ENCODE measurements around the gene CDKAL1. TPM values are rescaled to one million over a fixed set of nuclear protein-coding genes. Genes with fewer than 3 reads are reported as not detected.

The CDKAL1 gene
- total and polyA plus RNA-seq, 9 of the 15 experiments (the other 6 are each of a cell fraction or from before 2014, with no cell fraction given), result 11.2 to 36.3 (median 20.1) TPM

DNA sequence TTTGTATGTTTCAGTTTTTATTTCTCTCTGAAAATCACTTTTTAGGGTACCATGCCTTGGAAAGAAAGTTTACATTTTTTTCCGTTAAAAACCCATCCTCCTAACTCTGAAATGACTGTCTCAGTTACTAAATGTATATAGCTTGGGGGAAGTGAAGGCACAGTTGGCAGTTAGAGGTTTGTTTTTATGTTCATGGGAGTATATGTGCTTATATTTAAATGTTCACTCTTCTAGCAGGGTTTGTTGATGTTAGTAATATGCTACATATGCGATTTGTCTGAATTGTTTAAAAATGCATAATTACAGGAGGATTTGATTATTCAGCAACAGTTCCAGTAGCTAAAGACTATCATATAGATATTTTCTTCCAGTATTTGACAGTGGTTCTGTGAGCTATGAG is 31.1 kb downstream of the CDKAL1 start:
- WGBS (ENCODE audit: insufficient coverage, low coverage, missing lambda C conversion rate), result 89% methylated on average over 2 of the region's 2 CpGs
- DNase-seq (ENCODE audit: extremely low read depth in 1 of 4, low spot score in 3 of 4), result no peak
- Histone ChIP-seq H2AFZ (ENCODE audit: low read depth, low read length) (no peak overlapping the region), H4K20me1 (replicated peaks; ENCODE audit: control insufficient read depth, insufficient read depth, low read length) (no peaks in the 10 kb centered on the region), H3K27ac (ENCODE audit: extremely low read depth, low read depth, low read length) (no peak overlapping the region), H3K79me2 (ENCODE audit: control insufficient read depth, insufficient read depth, low read length) (no peaks in the 10 kb centered on the region), H3K9me3 (replicated peaks; ENCODE audit: control insufficient read depth, insufficient read depth, low read depth, low read length) (no peaks in the 10 kb centered on the region), H3K9me1 (ENCODE audit: control insufficient read depth, insufficient read depth, low read length) (no peaks in the 10 kb centered on the region), H3K9ac (ENCODE audit: insufficient read depth in 1 of 2, low read depth in 2 of 2, low read length in 2 of 2) (no peak overlapping the region), H3K4me1 (replicated peaks in 1 of 2; ENCODE audit: control insufficient read depth in 2 of 2, insufficient read depth in 2 of 2, low read length in 2 of 2) (no peaks in the 10 kb centered on the region), H3K36me3 (ENCODE audit: control insufficient read depth, insufficient read depth, low read length) (peaks cover 4% of the 10 kb centered on the region; the same call in 1 of the 3 replicates), H3K4me3 (no peak overlapping the region), H3K4me2 (ENCODE audit: insufficient read depth, low read length) (no peak overlapping the region), H3K27me3 (ENCODE audit: control insufficient read depth in 2 of 2, insufficient read depth in 2 of 2, low read length in 2 of 2) (no peaks in the 10 kb centered on the region)
- ChIA-PET CTCF (ENCODE audit: low intra/inter-chr PET ratio) (interaction anchor here (0.6 to 3.4 kb wide), 2 partner anchors 143 to 1024 kb away, joined by 3 to 23 read pairs; no protein-coding TSS in a partner anchor), POLR2A (no interaction called here)
- BruUV-seq (replicated peaks), result no TSS peak
- in situ Hi-C loops (cut with MboI) (no loop called here), intact Hi-C loops (cut with micrococcal nuclease) (loop anchor here (2.0 kb wide), 1 partner anchor 1023 kb away; no protein-coding TSS in a partner anchor)
- TF ChIP-seq ZNF316 (IDR thresholded peaks at IDR 0.05) (peak; percentile 70), CREB3L1 (IDR thresholded peaks at IDR 0.05; ENCODE audit: borderline replicate concordance, low read depth) (no peak), NCOA2 (IDR thresholded peaks at IDR 0.05; ENCODE audit: partially characterized antibody in 2 of 2) (no peak), ZNF436 (CRISPR knock-in tag; IDR thresholded peaks at IDR 0.05) (no peak), C11orf30 (IDR thresholded peaks at IDR 0.05; ENCODE audit: low read depth) (peak; percentile 24; the same call in 1 of the 2 replicates), PCBP2 (IDR thresholded peaks at IDR 0.05; ENCODE audit: low read depth, low read length, poor library complexity, severe bottlenecking) (no peak), ZNF134 (CRISPR knock-in tag; conservative IDR thresholded peaks at IDR 0.05) (no peak), XRCC4 (IDR thresholded peaks at IDR 0.05; ENCODE audit: extremely low read depth, insufficient read depth, insufficient read length) (no peak), PTRF (tag; IDR thresholded peaks at IDR 0.05) (no peak), PHF8 (IDR thresholded peaks at IDR 0.05; ENCODE audit: borderline replicate concordance, low read length) (no peak)
- TF ChIP-seq, protein P1, sequence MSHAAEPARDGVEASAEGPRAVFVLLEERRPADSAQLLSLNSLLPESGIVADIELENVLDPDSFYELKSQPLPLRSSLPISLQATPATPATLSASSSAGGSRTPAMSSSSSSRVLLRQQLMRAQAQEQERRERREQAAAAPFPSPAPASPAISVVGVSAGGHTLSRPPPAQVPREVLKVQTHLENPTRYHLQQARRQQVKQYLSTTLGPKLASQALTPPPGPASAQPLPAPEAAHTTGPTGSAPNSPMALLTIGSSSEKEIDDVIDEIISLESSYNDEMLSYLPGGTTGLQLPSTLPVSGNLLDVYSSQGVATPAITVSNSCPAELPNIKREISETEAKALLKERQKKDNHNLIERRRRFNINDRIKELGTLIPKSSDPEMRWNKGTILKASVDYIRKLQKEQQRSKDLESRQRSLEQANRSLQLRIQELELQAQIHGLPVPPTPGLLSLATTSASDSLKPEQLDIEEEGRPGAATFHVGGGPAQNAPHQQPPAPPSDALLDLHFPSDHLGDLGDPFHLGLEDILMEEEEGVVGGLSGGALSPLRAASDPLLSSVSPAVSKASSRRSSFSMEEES (CRISPR knock-in tag; IDR thresholded peaks at IDR 0.05), result no peak
- TF ChIP-seq, protein P2, sequence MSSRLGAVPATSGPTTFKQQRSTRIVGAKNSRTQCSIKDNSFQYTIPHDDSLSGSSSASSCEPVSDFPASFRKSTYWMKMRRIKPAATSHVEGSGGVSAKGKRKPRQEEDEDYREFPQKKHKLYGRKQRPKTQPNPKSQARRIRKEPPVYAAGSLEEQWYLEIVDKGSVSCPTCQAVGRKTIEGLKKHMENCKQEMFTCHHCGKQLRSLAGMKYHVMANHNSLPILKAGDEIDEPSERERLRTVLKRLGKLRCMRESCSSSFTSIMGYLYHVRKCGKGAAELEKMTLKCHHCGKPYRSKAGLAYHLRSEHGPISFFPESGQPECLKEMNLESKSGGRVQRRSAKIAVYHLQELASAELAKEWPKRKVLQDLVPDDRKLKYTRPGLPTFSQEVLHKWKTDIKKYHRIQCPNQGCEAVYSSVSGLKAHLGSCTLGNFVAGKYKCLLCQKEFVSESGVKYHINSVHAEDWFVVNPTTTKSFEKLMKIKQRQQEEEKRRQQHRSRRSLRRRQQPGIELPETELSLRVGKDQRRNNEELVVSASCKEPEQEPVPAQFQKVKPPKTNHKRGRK (tag; IDR thresholded peaks at IDR 0.05), result no peak
- no peak for FAIRE-seq
- ATAC-seq, result no peak

All from K562 (cell line).